Upper lobe of right lung (tissue), 1 donor: Measurements from ENCODE around the gene KRTAP6-3. TPM values are rescaled to one million over a fixed set of nuclear protein-coding genes. Genes with fewer than 3 reads are reported as not detected.

Experiments used
- ATAC-seq: fragments of 200-7000 bp; cut with Tn5 transposase; one replicate; pipeline ENCODE4 v1.9.1; 2020; ENCODE audit warnings: mild to moderate bottlenecking, moderate library complexity
- DNase-seq: peaks from one replicate; pipeline ENCODE4 v3.0.0-alpha.2; 2020
- H3K27ac ChIP-seq: fragments of 200-600 bp; one replicate; pipeline ENCODE4 v1.8.0; 2022
- H3K27me3 ChIP-seq: fragments of 200-600 bp; one replicate; pipeline ENCODE4 v1.8.0; 2022; ENCODE audit warnings: mild to moderate bottlenecking
- H3K36me3 ChIP-seq: fragments of 200-600 bp; one replicate; pipeline ENCODE4 v1.8.0; 2022
- H3K4me1 ChIP-seq: fragments of 200-600 bp; one replicate; pipeline ENCODE4 v1.8.0; 2022
- H3K4me3 ChIP-seq: fragments of 200-600 bp; one replicate; pipeline ENCODE4 v1.8.0; 2022; ENCODE audit warnings: mild to moderate bottlenecking
- H3K9me3 ChIP-seq: fragments of 200-600 bp; one replicate; pipeline ENCODE4 v1.8.0; 2022
- CTCF ChIP-seq: fragments of 200-600 bp; IDR thresholded peaks from one replicate; pipeline ENCODE4 v1.8.0; 2022; ENCODE audit warnings: antibody characterized with exemption
- intact Hi-C: fragments of 100-400 bp; cut with DNase I; formaldehyde crosslinking; loops from one replicate; pipeline ENCODE4 v1.11.0; 2022
- long read RNA-seq: library from polyadenylated mRNA; unstranded; transcript quantifications from one replicate; pipeline ENCODE4 v2.0.0, GENCODE V29; 2021
- total RNA-seq: library from RNA; stranded (reverse); fragmentation: NEBNext Ultra II Directional; extraction: Animal tissue kit (Norgen Biotek cat#: 25700); gene quantifications from one replicate; pipeline ENCODE4 v1.2.1, GENCODE V29; 2021
- donor health status: DM: no; HTN: yes; CAD: no; lungs with severe emphysema.

KRTAP6-3 gene
- total RNA-seq, result not detected
- long read RNA-seq, result 0 reads

- no peaks in the 10 kb centered on the region for H3K4me1 ChIP-seq
- no peak for DNase-seq
- intact Hi-C loops, result no loop called here
- no peaks in the 10 kb centered on the region for H3K36me3 ChIP-seq
- H3K9me3 ChIP-seq, result no peaks in the 10 kb centered on the region
- H3K4me3 ChIP-seq, result no peak within 1 kb of the TSS
- ATAC-seq, result no peak
- H3K27me3 ChIP-seq, result no peaks in the 10 kb centered on the region
- no peak for TF ChIP-seq CTCF
- no peak within 1 kb of the TSS for H3K27ac ChIP-seq
Measured at GRCh38 chr21:30592140-30592539, at the start of gene KRTAP6-3. KRTAP6-3 (plus strand) TSS chr21:30592440; CDS start chr21:30592446, 6 bp downstream.

GRCh38 chr21:30552782-30553181, 39.5 kb upstream of the KRTAP6-3 start:
- no peak for TF ChIP-seq CTCF
- intact Hi-C loops, result no loop called here
- H3K27ac ChIP-seq, result no peak overlapping the region
- ATAC-seq, result no peak
- H3K27me3 ChIP-seq, result no peaks in the 10 kb centered on the region
- no peak overlapping the region for H3K4me3 ChIP-seq
- no peaks in the 10 kb centered on the region for H3K9me3 ChIP-seq
- no peaks in the 10 kb centered on the region for H3K4me1 ChIP-seq
- DNase-seq, result no peak
- no peaks in the 10 kb centered on the region for H3K36me3 ChIP-seq

DNA sequence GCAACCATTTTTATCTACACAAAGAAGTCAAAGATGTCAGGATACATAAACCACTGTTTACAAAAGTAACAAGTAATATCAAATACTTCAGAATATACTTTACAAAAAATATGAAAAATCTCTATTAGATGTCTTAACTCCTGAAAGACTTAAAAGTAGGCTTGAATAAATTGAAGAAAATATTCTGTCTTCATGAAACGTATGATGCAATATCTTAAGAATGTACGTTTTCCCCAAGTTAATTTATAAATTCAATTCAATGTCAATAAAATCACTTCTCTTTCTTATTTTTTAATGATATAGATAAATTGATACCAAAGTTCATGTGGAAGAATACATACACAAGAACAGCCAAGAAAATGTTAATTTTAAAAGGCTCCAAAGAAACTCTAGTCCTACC, 37.1 kb upstream of the KRTAP6-3 start:
- intact Hi-C loops, result no loop called here
- ATAC-seq (no peak), DNase-seq (no peak)
- Histone ChIP-seq H3K36me3 (no peaks in the 10 kb centered on the region), H3K27me3 (no peaks in the 10 kb centered on the region), H3K4me3 (no peak overlapping the region), H3K9me3 (no peaks in the 10 kb centered on the region), H3K27ac (no peak overlapping the region), H3K4me1 (no peaks in the 10 kb centered on the region)
- no peak for TF ChIP-seq CTCF

- Histone ChIP-seq H3K27me3 (no peaks in the 10 kb centered on the region), H3K4me1 (no peaks in the 10 kb centered on the region), H3K4me3 (no peak within 1 kb of the TSS), H3K27ac (no peak within 1 kb of the TSS), H3K36me3 (no peaks in the 10 kb centered on the region), H3K9me3 (no peaks in the 10 kb centered on the region)
- ATAC-seq (no peak), DNase-seq (no peak)
- TF ChIP-seq CTCF, result no peak
- intact Hi-C loops, result no loop called here
Measured at GRCh38 chr21:30561264-30561895, 30.9 kb upstream of the KRTAP6-3 start, which contains the start of gene KRTAP19-7. KRTAP19-7 (minus strand) TSS chr21:30561314; CDS start chr21:30561289, 25 bp downstream.

DNA sequence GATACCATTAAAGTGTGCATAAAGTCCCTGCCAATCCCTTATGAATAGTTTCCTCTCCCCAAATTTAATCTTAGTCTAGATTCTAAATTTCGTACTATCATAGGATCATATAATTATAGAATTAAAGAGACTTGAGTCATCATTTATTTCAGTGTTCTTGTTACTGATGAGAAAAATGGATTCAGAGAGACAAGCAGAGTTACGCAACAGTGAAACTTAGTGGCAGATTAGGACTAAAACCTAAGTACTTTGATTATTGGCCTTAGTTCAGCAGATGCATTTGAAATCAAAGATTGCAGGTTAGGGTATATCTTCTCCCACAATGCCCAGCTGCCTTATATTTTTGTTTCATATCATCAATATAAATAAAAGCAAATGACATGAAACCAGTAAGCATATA, 30.3 kb upstream of the KRTAP6-3 start:
- Histone ChIP-seq H3K36me3 (no peaks in the 10 kb centered on the region), H3K9me3 (no peaks in the 10 kb centered on the region), H3K4me3 (no peak overlapping the region), H3K27me3 (no peaks in the 10 kb centered on the region), H3K4me1 (no peaks in the 10 kb centered on the region), H3K27ac (no peak overlapping the region)
- intact Hi-C loops, result no loop called here
- TF ChIP-seq CTCF, result no peak
- DNase-seq (no peak), ATAC-seq (no peak)

DNA sequence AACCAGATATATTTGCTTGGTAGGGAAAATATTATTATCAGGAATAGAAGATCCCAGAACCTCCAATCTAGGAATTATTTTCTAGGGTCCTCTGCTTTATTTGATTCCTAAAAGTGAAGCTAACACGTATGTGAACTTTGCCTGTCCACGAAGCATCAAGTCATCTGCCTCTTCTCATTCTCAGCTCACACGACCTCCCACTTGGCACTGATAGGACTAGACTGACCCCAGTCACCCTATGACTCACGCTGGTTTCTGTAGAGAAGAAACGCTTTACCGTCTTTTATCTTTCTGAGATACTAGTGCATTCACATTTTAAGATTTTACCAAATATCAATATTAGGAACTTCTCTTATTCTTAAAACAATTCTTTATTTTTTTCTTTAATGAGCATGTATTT, 29.2 kb upstream of the KRTAP6-3 start:
- H3K27me3 ChIP-seq, result no peaks in the 10 kb centered on the region
- H3K9me3 ChIP-seq, result no peaks in the 10 kb centered on the region
- H3K4me1 ChIP-seq, result no peaks in the 10 kb centered on the region
- no peaks in the 10 kb centered on the region for H3K36me3 ChIP-seq
- ATAC-seq (no peak), DNase-seq (no peak)
- H3K4me3 ChIP-seq, result no peak overlapping the region
- no peak overlapping the region for H3K27ac ChIP-seq
- no peak for TF ChIP-seq CTCF
- intact Hi-C loops, result no loop called here
